ENCODE results near the gene POU6F2. TPM values are rescaled to one million over a fixed set of nuclear protein-coding genes. Genes with fewer than 3 reads are reported as not detected.

POU6F2 gene
- total and polyA plus RNA-seq, 2 donors, result 0.05 to 0.07 TPM

- H3K4me3 ChIP-seq (ENCODE audit: low read length in 2 of 2), result no peak overlapping the region
- peak; percentile 41 to 84 (median 61) for DNase-seq (ENCODE audit: low read depth in 6 of 9, low spot score in 9 of 9)
- H3K9me3 ChIP-seq (ENCODE audit: control insufficient read depth in 2 of 2, insufficient read depth in 1 of 2, low read length in 1 of 2), result no peaks in the 10 kb centered on the region
- H3K4me1 ChIP-seq (ENCODE audit: control insufficient read depth in 2 of 2, insufficient read depth in 2 of 2, low read length in 2 of 2), result no peaks in the 10 kb centered on the region
- WGBS, result 36% methylated on average over 5 of the region's 5 CpGs
- H3K27ac ChIP-seq (ENCODE audit: low read depth in 1 of 2, low read length in 1 of 2), result no peak overlapping the region
- no peaks in the 10 kb centered on the region for H3K27me3 ChIP-seq (ENCODE audit: control insufficient read depth in 2 of 2, insufficient read depth in 1 of 2, low read length in 1 of 2)
- H3K36me3 ChIP-seq (ENCODE audit: control insufficient read depth in 2 of 2, insufficient read depth in 2 of 2, low read length in 1 of 2), result no peaks in the 10 kb centered on the region
These were observed 476.1 kb downstream of the POU6F2 start for GRCh38 chr7:39453743-39454355.

- H3K27ac ChIP-seq (ENCODE audit: low read depth in 1 of 2, low read length in 1 of 2), result no peak overlapping the region
- H3K4me1 ChIP-seq (ENCODE audit: control insufficient read depth in 2 of 2, insufficient read depth in 2 of 2, low read length in 2 of 2), result no peaks in the 10 kb centered on the region
- H3K27me3 ChIP-seq (ENCODE audit: control insufficient read depth in 2 of 2, insufficient read depth in 1 of 2, low read length in 1 of 2), result no peaks in the 10 kb centered on the region
- H3K36me3 ChIP-seq (ENCODE audit: control insufficient read depth in 2 of 2, insufficient read depth in 2 of 2, low read length in 1 of 2), result no peaks in the 10 kb centered on the region
- no peak overlapping the region for H3K4me3 ChIP-seq (ENCODE audit: low read length in 2 of 2)
- no peak for DNase-seq (ENCODE audit: low read depth in 6 of 9, low spot score in 9 of 9)
- 96% methylated on average over 15 of the region's 15 CpGs for WGBS
- H3K9me3 ChIP-seq (ENCODE audit: control insufficient read depth in 2 of 2, insufficient read depth in 1 of 2, low read length in 1 of 2), result no peaks in the 10 kb centered on the region
These were observed 480.5 kb downstream of the POU6F2 start for GRCh38 chr7:39458061-39458745.

- no peak for DNase-seq (ENCODE audit: low read depth in 6 of 9, low spot score in 9 of 9)
- WGBS, result 95% methylated on average over 6 of the region's 6 CpGs
These were observed 481.9 kb downstream of the POU6F2 start for GRCh38 chr7:39459636-39460035.

GRCh38 chr7:39460486-39460885, 482.8 kb downstream of the POU6F2 start:
- H3K27ac ChIP-seq (ENCODE audit: low read depth in 1 of 2, low read length in 1 of 2), result no peak overlapping the region
- WGBS, result 98% methylated on average over 20 of the region's 20 CpGs
- no peak for DNase-seq (ENCODE audit: low read depth in 6 of 9, low spot score in 9 of 9)
- H3K9me3 ChIP-seq (ENCODE audit: control insufficient read depth in 2 of 2, insufficient read depth in 1 of 2, low read length in 1 of 2), result no peaks in the 10 kb centered on the region
- no peak overlapping the region for H3K4me3 ChIP-seq (ENCODE audit: low read length in 2 of 2)
- H3K36me3 ChIP-seq (ENCODE audit: control insufficient read depth in 2 of 2, insufficient read depth in 2 of 2, low read length in 1 of 2), result no peaks in the 10 kb centered on the region
- H3K4me1 ChIP-seq (ENCODE audit: control insufficient read depth in 2 of 2, insufficient read depth in 2 of 2, low read length in 2 of 2), result peaks cover 0 to 8% of the 10 kb centered on the region in 2 donors
- H3K27me3 ChIP-seq (ENCODE audit: control insufficient read depth in 2 of 2, insufficient read depth in 1 of 2, low read length in 1 of 2), result no peaks in the 10 kb centered on the region

More at GRCh38 chr7:39459636-39460035, 481.9 kb downstream of the POU6F2 start:
- no peaks in the 10 kb centered on the region for H3K9me3 ChIP-seq (ENCODE audit: control insufficient read depth in 2 of 2, insufficient read depth in 1 of 2, low read length in 1 of 2)
- H3K27ac ChIP-seq (ENCODE audit: low read depth in 1 of 2, low read length in 1 of 2), result no peak overlapping the region
- H3K27me3 ChIP-seq (ENCODE audit: control insufficient read depth in 2 of 2, insufficient read depth in 1 of 2, low read length in 1 of 2), result no peaks in the 10 kb centered on the region
- peaks cover 0 to 3% of the 10 kb centered on the region in 2 donors for H3K4me1 ChIP-seq (ENCODE audit: control insufficient read depth in 2 of 2, insufficient read depth in 2 of 2, low read length in 2 of 2)
- no peaks in the 10 kb centered on the region for H3K36me3 ChIP-seq (ENCODE audit: control insufficient read depth in 2 of 2, insufficient read depth in 2 of 2, low read length in 1 of 2)
- no peak overlapping the region for H3K4me3 ChIP-seq (ENCODE audit: low read length in 2 of 2)

GRCh38 chr7:39461263-39461820, 483.6 kb downstream of the POU6F2 start:
- H3K4me3 ChIP-seq (ENCODE audit: low read length in 2 of 2), result no peak overlapping the region
- 83% methylated on average over 4 of the region's 4 CpGs for WGBS
- no peak for DNase-seq (ENCODE audit: low read depth in 6 of 9, low spot score in 9 of 9)

GRCh38 chr7:39463252-39463651, 485.5 kb downstream of the POU6F2 start:
- H3K4me1 ChIP-seq (ENCODE audit: control insufficient read depth in 2 of 2, insufficient read depth in 2 of 2, low read length in 2 of 2), result peaks cover 0 to 8% of the 10 kb centered on the region in 2 donors
- no peaks in the 10 kb centered on the region for H3K27me3 ChIP-seq (ENCODE audit: control insufficient read depth in 2 of 2, insufficient read depth in 1 of 2, low read length in 1 of 2)
- no peaks in the 10 kb centered on the region for H3K9me3 ChIP-seq (ENCODE audit: control insufficient read depth in 2 of 2, insufficient read depth in 1 of 2, low read length in 1 of 2)
- H3K36me3 ChIP-seq (ENCODE audit: control insufficient read depth in 2 of 2, insufficient read depth in 2 of 2, low read length in 1 of 2), result no peaks in the 10 kb centered on the region
- 99% methylated on average over 3 of the region's 3 CpGs for WGBS
- H3K4me3 ChIP-seq (ENCODE audit: low read length in 2 of 2), result no peak overlapping the region
- DNase-seq (ENCODE audit: low read depth in 6 of 9, low spot score in 9 of 9), result no peak
- no peak overlapping the region for H3K27ac ChIP-seq (ENCODE audit: low read depth in 1 of 2, low read length in 1 of 2)

More at GRCh38 chr7:39461263-39461820, 483.6 kb downstream of the POU6F2 start:
- no peak overlapping the region for H3K27ac ChIP-seq (ENCODE audit: low read depth in 1 of 2, low read length in 1 of 2)
- H3K9me3 ChIP-seq (ENCODE audit: control insufficient read depth in 2 of 2, insufficient read depth in 1 of 2, low read length in 1 of 2), result no peaks in the 10 kb centered on the region
- peaks cover 0 to 8% of the 10 kb centered on the region in 2 donors for H3K4me1 ChIP-seq (ENCODE audit: control insufficient read depth in 2 of 2, insufficient read depth in 2 of 2, low read length in 2 of 2)
- H3K27me3 ChIP-seq (ENCODE audit: control insufficient read depth in 2 of 2, insufficient read depth in 1 of 2, low read length in 1 of 2), result no peaks in the 10 kb centered on the region
- H3K36me3 ChIP-seq (ENCODE audit: control insufficient read depth in 2 of 2, insufficient read depth in 2 of 2, low read length in 1 of 2), result no peaks in the 10 kb centered on the region

- Histone ChIP-seq H3K27me3 (ENCODE audit: control insufficient read depth in 2 of 2, insufficient read depth in 1 of 2, low read length in 1 of 2) (no peaks in the 10 kb centered on the region), H3K4me3 (ENCODE audit: low read length in 2 of 2) (no peak overlapping the region), H3K36me3 (ENCODE audit: control insufficient read depth in 2 of 2, insufficient read depth in 2 of 2, low read length in 1 of 2) (no peaks in the 10 kb centered on the region), H3K4me1 (ENCODE audit: control insufficient read depth in 2 of 2, insufficient read depth in 2 of 2, low read length in 2 of 2) (peaks cover 0 to 13% of the 10 kb centered on the region in 2 donors), H3K27ac (ENCODE audit: low read depth in 1 of 2, low read length in 1 of 2) (no peak overlapping the region), H3K9me3 (ENCODE audit: control insufficient read depth in 2 of 2, insufficient read depth in 1 of 2, low read length in 1 of 2) (no peaks in the 10 kb centered on the region)
- no peak for DNase-seq (ENCODE audit: low read depth in 6 of 9, low spot score in 9 of 9)
- WGBS, result 89% methylated on average over 16 of the region's 16 CpGs
These were observed 486.8 kb downstream of the POU6F2 start for GRCh38 chr7:39464350-39465054.

GRCh38 chr7:39465055-39465929, 487.6 kb downstream of the POU6F2 start:
- no peaks in the 10 kb centered on the region for H3K27me3 ChIP-seq (ENCODE audit: control insufficient read depth in 2 of 2, insufficient read depth in 1 of 2, low read length in 1 of 2)
- H3K4me1 ChIP-seq (ENCODE audit: control insufficient read depth in 2 of 2, insufficient read depth in 2 of 2, low read length in 2 of 2), result peaks cover 0 to 13% of the 10 kb centered on the region in 2 donors
- peak; percentile 19 to 72 (median 44) for DNase-seq (ENCODE audit: low read depth in 6 of 9, low spot score in 9 of 9)
- no peaks in the 10 kb centered on the region for H3K9me3 ChIP-seq (ENCODE audit: control insufficient read depth in 2 of 2, insufficient read depth in 1 of 2, low read length in 1 of 2)
- H3K27ac ChIP-seq (ENCODE audit: low read depth in 1 of 2, low read length in 1 of 2), result no peak overlapping the region
- WGBS, result 38% methylated on average over 18 of the region's 18 CpGs
- no peaks in the 10 kb centered on the region for H3K36me3 ChIP-seq (ENCODE audit: control insufficient read depth in 2 of 2, insufficient read depth in 2 of 2, low read length in 1 of 2)
- H3K4me3 ChIP-seq (ENCODE audit: low read length in 2 of 2), result no peak overlapping the region
